Caco-2 (cell line): Measurements from ENCODE around the gene MAP3K1. TPM values are rescaled to one million over a fixed set of nuclear protein-coding genes. Genes with fewer than 3 reads are reported as not detected.
A peak's percentile ranks its signal among the peaks of the same experiment; 100 is the strongest.

Experiments used
- BruUV-seq: library from RNA; stranded (reverse); fragments of 400-500 nt; replicated peaks from 2 replicates; lab custom pipeline; 2021; lab: Mats Ljungman, UMichigan
- CTCF ChIA-PET: fragments of 300-600 bp; sonication (Branson Sonifier 250); formaldehyde crosslinking; loops from one replicate; lab custom pipeline; 2022; ENCODE audit warnings: antibody characterized with exemption; lab: Charles Lee
- POLR2A ChIA-PET: fragments of 300-600 bp; sonication (Branson Sonifier 250); formaldehyde crosslinking; loops from one replicate; lab custom pipeline; 2022; ENCODE audit warnings: antibody characterized with exemption; lab: Charles Lee
- DNase-seq, 2 experiments: peaks; one replicate each; pipeline versions ENCODE4 v3.0.0 to v3.0.0-alpha.2; 2020 to 2022
- H3K27me3 ChIP-seq: replicated peaks from 2 replicates; pipeline ENCODE4 v1.6.0; 2011; ENCODE audit warnings: low read length; ENCODE audit not compliant: control insufficient read depth, insufficient read depth
- H3K36me3 ChIP-seq: 2 replicates; pipeline ENCODE4 v1.5.1; 2011; ENCODE audit warnings: low read length; ENCODE audit not compliant: control insufficient read depth, insufficient read depth
- H3K4me1 ChIP-seq: fragments of 250-450 bp; sonication (Bioruptor Pico); 2 replicates; pipeline ENCODE4 v1.5.1; 2020; ENCODE audit warnings: mild to moderate bottlenecking
- H3K4me3 ChIP-seq: 2 replicates; pipeline ENCODE4 v1.5.1; 2011; ENCODE audit warnings: low read depth, mild to moderate bottlenecking, control low read depth, low read length
- H3K9me3 ChIP-seq: fragments of 250-450 bp; sonication (Bioruptor Pico); 2 replicates; pipeline ENCODE4 v1.5.1; 2020; ENCODE audit warnings: mild to moderate bottlenecking, moderate library complexity
- H3K27ac Mint-ChIP-seq: one replicate; pipeline ENCODE4 v1.8.0; 2022; ENCODE audit warnings: mixed read lengths; ENCODE audit not compliant: unreplicated experiment
- H3K27me3 Mint-ChIP-seq: one replicate; pipeline ENCODE4 v1.8.0; 2022; ENCODE audit warnings: mixed read lengths; ENCODE audit not compliant: insufficient read depth, unreplicated experiment
- H3K36me3 Mint-ChIP-seq: one replicate; pipeline ENCODE4 v1.8.0; 2022; ENCODE audit warnings: mild to moderate bottlenecking, mixed read lengths; ENCODE audit not compliant: insufficient read depth, unreplicated experiment
- H3K4me1 Mint-ChIP-seq: one replicate; pipeline ENCODE4 v1.8.0; 2022; ENCODE audit warnings: low read depth, mixed read lengths; ENCODE audit not compliant: unreplicated experiment
- H3K4me3 Mint-ChIP-seq: one replicate; pipeline ENCODE4 v1.8.0; 2022; ENCODE audit warnings: mild to moderate bottlenecking, moderate library complexity, mixed read lengths; ENCODE audit not compliant: unreplicated experiment
- H3K9me3 Mint-ChIP-seq: one replicate; pipeline ENCODE4 v1.8.0; 2022; ENCODE audit warnings: mixed read lengths; ENCODE audit not compliant: unreplicated experiment
- CTCF ChIP-seq, 2 experiments: fragments of 200-600 bp in 1 of 2; IDR thresholded peaks; 1 replicate in 1 of 2; 2 replicates in 1 of 2; pipeline versions ENCODE4 v1.5.1 to v1.8.0; 2011 to 2022; ENCODE audit warnings: antibody characterized with exemption in 1 of 2, control low read depth in 1 of 2, inconsistent platforms in 1 of 2, low read depth in 1 of 2, low read length in 1 of 2, mild to moderate bottlenecking in 1 of 2, moderate library complexity in 1 of 2; ENCODE audit not compliant: insufficient read depth in 1 of 2, severe bottlenecking in 1 of 2, unreplicated experiment in 1 of 2
- intact Hi-C: fragments of 100-400 bp; cut with micrococcal nuclease; formaldehyde crosslinking; loops from one replicate; pipeline ENCODE4 v1.10.0; 2022; ENCODE audit not compliant: unreplicated experiment
- total RNA-seq: library from RNA; stranded (reverse); gene quantifications from 2 replicates; pipeline ENCODE4 v1.2.3, GENCODE V29; 2022

Gene MAP3K1
- total RNA-seq, 1 experiment from 2014 or later: 47.0 TPM

GRCh38 chr5:56873056-56873455 is 57.7 kb downstream of the MAP3K1 start:
- no peaks in the 10 kb centered on the region for H3K4me1 ChIP-seq
- BruUV-seq: no TSS peak
- Mint-ChIP-seq H3K27ac (no peak overlapping the region), H3K4me1 (peaks cover 5% of the 10 kb centered on the region), H3K4me3 (no peak overlapping the region), H3K27me3 (no peaks in the 10 kb centered on the region), H3K36me3 (peaks cover 78% of the 10 kb centered on the region), H3K9me3 (no peaks in the 10 kb centered on the region)
- H3K9me3 ChIP-seq: no peaks in the 10 kb centered on the region
- no peaks in the 10 kb centered on the region for H3K27me3 ChIP-seq
- CTCF ChIA-PET: no interaction called here
- POLR2A ChIA-PET: no interaction called here
- TF ChIP-seq CTCF (IDR thresholded peaks at IDR 0.05; ENCODE audit: insufficient read depth in 1 of 2, low read depth in 1 of 2, low read length in 1 of 2, severe bottlenecking in 1 of 2, unreplicated experiment in 1 of 2): no peak
- peaks cover 4% of the 10 kb centered on the region for H3K36me3 ChIP-seq
- intact Hi-C loops: no loop called here
- no peak overlapping the region for H3K4me3 ChIP-seq
- DNase-seq: no peak

- intact Hi-C loops: no loop called here
- Mint-ChIP-seq H3K4me1 (peaks cover 5% of the 10 kb centered on the region), H3K27ac (no peak overlapping the region), H3K4me3 (no peak overlapping the region), H3K9me3 (no peaks in the 10 kb centered on the region), H3K27me3 (no peaks in the 10 kb centered on the region), H3K36me3 (peaks cover 77% of the 10 kb centered on the region)
- no TSS peak for BruUV-seq
- CTCF ChIA-PET: no interaction called here
- TF ChIP-seq CTCF (IDR thresholded peaks at IDR 0.05; ENCODE audit: insufficient read depth in 1 of 2, low read depth in 1 of 2, low read length in 1 of 2, severe bottlenecking in 1 of 2, unreplicated experiment in 1 of 2): no peak
- H3K4me1 ChIP-seq: no peaks in the 10 kb centered on the region
- no peak overlapping the region for H3K4me3 ChIP-seq
- no peaks in the 10 kb centered on the region for H3K27me3 ChIP-seq
- H3K9me3 ChIP-seq: no peaks in the 10 kb centered on the region
- POLR2A ChIA-PET: no interaction called here
- no peak for DNase-seq
- peaks cover 4% of the 10 kb centered on the region for H3K36me3 ChIP-seq
Observed at GRCh38 chr5:56876327-56876726, 61.0 kb downstream of the MAP3K1 start.

- H3K4me1 Mint-ChIP-seq: no peaks in the 10 kb centered on the region
- Histone ChIP-seq H3K27me3 (no peaks in the 10 kb centered on the region), H3K4me1 (no peaks in the 10 kb centered on the region), H3K4me3 (no peak overlapping the region), H3K36me3 (peaks cover 2% of the 10 kb centered on the region), H3K9me3 (no peaks in the 10 kb centered on the region)
- no peak for DNase-seq
- H3K27ac Mint-ChIP-seq: no peak overlapping the region
- ChIA-PET CTCF (no interaction called here), POLR2A (no interaction called here)
- intact Hi-C loops: no loop called here
- TF ChIP-seq CTCF (IDR thresholded peaks at IDR 0.05; ENCODE audit: insufficient read depth in 1 of 2, low read depth in 1 of 2, low read length in 1 of 2, severe bottlenecking in 1 of 2, unreplicated experiment in 1 of 2): no peak
- peaks cover 81% of the 10 kb centered on the region for H3K36me3 Mint-ChIP-seq
- no peaks in the 10 kb centered on the region for H3K27me3 Mint-ChIP-seq
- no peak overlapping the region for H3K4me3 Mint-ChIP-seq
- BruUV-seq: TSS peak; percentile 40
- H3K9me3 Mint-ChIP-seq: no peaks in the 10 kb centered on the region
Observed at GRCh38 chr5:56881571-56881970, 66.2 kb downstream of the MAP3K1 start.
